ENCODE data around the gene ASIC4. TPM values are rescaled to one million over a fixed set of nuclear protein-coding genes. Genes with fewer than 3 reads are reported as not detected.

The ASIC4 gene
- total RNA-seq, 1 experiment from 2014 or later: 0.45 TPM

DNA sequence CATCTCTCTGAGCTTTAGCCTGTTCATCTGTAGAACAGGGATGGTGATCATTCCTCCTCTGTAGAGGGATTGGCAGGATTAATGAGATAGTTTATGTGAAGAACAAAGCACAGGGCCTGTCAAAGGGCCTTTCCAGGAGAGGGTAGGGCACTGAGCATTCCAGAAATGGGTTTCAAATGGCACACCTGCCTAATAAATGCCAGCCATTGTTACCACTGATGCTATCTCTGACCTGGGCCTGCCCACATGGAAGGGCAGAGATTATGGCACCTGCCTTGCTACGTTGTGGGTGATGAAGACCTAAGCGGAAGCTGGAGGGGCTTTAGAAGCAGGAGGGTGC lies 46.6 kb upstream of the ASIC4 start:
- POLR2A ChIA-PET (ENCODE audit: low non-redundant PET): no interaction called here
- BruUV-seq (replicated peaks): no TSS peak
- CTCF ChIA-PET: no interaction called here
- TF ChIP-seq EZH2 (IDR thresholded peaks at IDR 0.05; ENCODE audit: borderline replicate concordance, low read depth, low read length, poor library complexity, severe bottlenecking): no peak
- no peak for TF ChIP-seq CTCF (conservative IDR thresholded peaks at IDR 0.05; ENCODE audit: low read depth, low read length)
- H3K27me3 ChIP-seq (replicated peaks; ENCODE audit: insufficient read depth, low read depth, low read length, poor library complexity): no peaks in the 10 kb centered on the region
- H3K4me1 ChIP-seq (ENCODE audit: insufficient read depth, low read length, poor library complexity, severe bottlenecking): no peaks in the 10 kb centered on the region
- intact Hi-C loops (cut with micrococcal nuclease; ENCODE audit: unreplicated experiment): no loop called here
- H3K9me3 ChIP-seq (ENCODE audit: low read depth, low read length, poor library complexity, severe bottlenecking): no peaks in the 10 kb centered on the region
- no peak for DNase-seq (ENCODE audit: low spot score)
- no peak overlapping the region for H3K4me3 ChIP-seq (ENCODE audit: low read depth, low read length, poor library complexity, severe bottlenecking)
- H3K27ac ChIP-seq (ENCODE audit: low read depth, low read length, poor library complexity, severe bottlenecking): no peak overlapping the region
- H3K36me3 ChIP-seq (ENCODE audit: insufficient read depth, low read length, poor library complexity, severe bottlenecking): no peaks in the 10 kb centered on the region

DNA sequence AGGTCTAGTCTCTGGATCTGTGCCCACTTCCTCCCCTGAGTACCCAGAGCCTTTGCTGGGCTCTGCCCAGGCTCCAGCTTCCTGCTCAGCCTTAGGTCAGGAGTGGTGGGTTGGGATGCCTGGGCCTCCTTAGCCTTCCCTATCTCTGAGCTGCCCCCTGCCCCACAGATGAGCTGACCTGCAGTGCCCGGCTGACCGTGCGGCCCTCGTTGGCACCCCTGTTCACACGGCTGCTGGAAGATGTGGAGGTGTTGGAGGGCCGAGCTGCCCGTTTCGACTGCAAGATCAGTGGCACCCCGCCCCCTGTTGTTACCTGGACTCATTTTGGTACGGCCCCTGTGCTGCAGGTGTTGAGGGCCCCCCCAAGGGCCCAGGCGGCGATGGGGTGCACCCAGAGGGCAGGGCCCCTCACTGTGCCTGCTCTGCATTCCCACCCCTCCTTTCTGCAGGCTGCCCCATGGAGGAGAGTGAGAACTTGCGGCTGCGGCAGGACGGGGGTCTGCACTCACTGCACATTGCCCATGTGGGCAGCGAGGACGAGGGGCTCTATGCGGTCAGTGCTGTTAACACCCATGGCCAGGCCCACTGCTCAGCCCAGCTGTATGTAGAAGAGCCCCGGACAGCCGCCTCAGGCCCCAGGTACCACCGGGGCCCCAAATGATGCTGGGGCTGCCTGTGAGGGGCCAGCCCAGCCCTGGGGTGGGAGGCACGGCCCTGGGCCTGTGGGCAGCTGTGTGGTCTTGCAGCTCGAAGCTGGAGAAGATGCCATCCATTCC lies 45.7 kb upstream of the ASIC4 start:
- Histone ChIP-seq H3K27ac (ENCODE audit: low read depth, low read length, poor library complexity, severe bottlenecking) (no peak overlapping the region), H3K27me3 (replicated peaks; ENCODE audit: insufficient read depth, low read depth, low read length, poor library complexity) (no peaks in the 10 kb centered on the region), H3K4me1 (ENCODE audit: insufficient read depth, low read length, poor library complexity, severe bottlenecking) (no peaks in the 10 kb centered on the region), H3K9me3 (ENCODE audit: low read depth, low read length, poor library complexity, severe bottlenecking) (no peaks in the 10 kb centered on the region), H3K4me3 (ENCODE audit: low read depth, low read length, poor library complexity, severe bottlenecking) (no peak overlapping the region), H3K36me3 (ENCODE audit: insufficient read depth, low read length, poor library complexity, severe bottlenecking) (no peaks in the 10 kb centered on the region)
- no peak for DNase-seq (ENCODE audit: low spot score)
- ChIA-PET CTCF (no interaction called here), POLR2A (ENCODE audit: low non-redundant PET) (no interaction called here)
- intact Hi-C loops (cut with micrococcal nuclease; ENCODE audit: unreplicated experiment): no loop called here
- BruUV-seq (replicated peaks): no TSS peak
- TF ChIP-seq CTCF (conservative IDR thresholded peaks at IDR 0.05; ENCODE audit: low read depth, low read length) (no peak), EZH2 (IDR thresholded peaks at IDR 0.05; ENCODE audit: borderline replicate concordance, low read depth, low read length, poor library complexity, severe bottlenecking) (no peak)

DNA sequence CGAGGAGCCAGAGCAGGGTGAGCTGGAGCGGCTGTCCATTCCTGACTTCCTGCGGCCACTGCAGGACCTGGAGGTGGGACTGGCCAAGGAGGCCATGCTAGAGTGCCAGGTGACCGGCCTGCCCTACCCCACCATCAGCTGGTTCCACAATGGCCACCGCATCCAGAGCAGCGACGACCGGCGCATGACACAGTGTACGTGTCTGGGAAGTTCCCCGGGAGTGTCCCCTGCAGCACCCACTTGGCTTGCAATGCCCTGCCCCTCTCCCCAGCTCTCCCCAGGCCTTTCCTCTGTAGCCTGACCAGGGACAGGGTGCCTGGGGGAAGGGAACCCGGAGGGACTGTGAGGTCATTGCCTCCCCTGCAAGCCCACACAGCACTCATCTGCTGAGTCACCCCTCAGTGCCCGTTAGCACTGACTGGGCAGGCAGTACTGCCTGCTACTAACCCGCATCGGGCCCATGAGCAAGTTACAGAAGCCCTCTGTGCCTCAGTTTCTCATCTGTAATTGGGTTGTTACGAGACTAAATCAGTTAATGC lies 45.0 kb upstream of the ASIC4 start:
- Histone ChIP-seq H3K27me3 (replicated peaks; ENCODE audit: insufficient read depth, low read depth, low read length, poor library complexity) (no peaks in the 10 kb centered on the region), H3K9me3 (ENCODE audit: low read depth, low read length, poor library complexity, severe bottlenecking) (no peaks in the 10 kb centered on the region), H3K27ac (ENCODE audit: low read depth, low read length, poor library complexity, severe bottlenecking) (no peak overlapping the region), H3K4me1 (ENCODE audit: insufficient read depth, low read length, poor library complexity, severe bottlenecking) (no peaks in the 10 kb centered on the region), H3K36me3 (ENCODE audit: insufficient read depth, low read length, poor library complexity, severe bottlenecking) (no peaks in the 10 kb centered on the region), H3K4me3 (ENCODE audit: low read depth, low read length, poor library complexity, severe bottlenecking) (no peak overlapping the region)
- ChIA-PET POLR2A (ENCODE audit: low non-redundant PET) (interaction anchor here (0.5 kb wide), 1 partner anchor 8 kb away, joined by 8 read pairs; no protein-coding TSS in a partner anchor), CTCF (no interaction called here)
- TF ChIP-seq CTCF (conservative IDR thresholded peaks at IDR 0.05; ENCODE audit: low read depth, low read length): no peak
- no peak for TF ChIP-seq EZH2 (IDR thresholded peaks at IDR 0.05; ENCODE audit: borderline replicate concordance, low read depth, low read length, poor library complexity, severe bottlenecking)
- no TSS peak for BruUV-seq (replicated peaks)
- intact Hi-C loops (cut with micrococcal nuclease; ENCODE audit: unreplicated experiment): no loop called here
- no peak for DNase-seq (ENCODE audit: low spot score)

Data from A673 (cell line).